Panc1 (cell line): Measurements from ENCODE around the gene SLC6A11. TPM values are rescaled to one million over a fixed set of nuclear protein-coding genes. Genes with fewer than 3 reads are reported as not detected.

Source experiments
- ATAC-seq: fragments of 200-7000 bp; cut with Tn5 transposase; 2 replicates; pipeline ENCODE4 v1.9.1; 2020; ENCODE audit warnings: mild to moderate bottlenecking, moderate library complexity
- BruUV-seq: library from RNA; stranded (reverse); fragments of 400-500 nt; replicated peaks from 2 replicates; lab custom pipeline; 2021; lab: Mats Ljungman, UMichigan
- CTCF ChIA-PET: fragments of 300-600 bp; sonication (Branson Sonifier 250); formaldehyde crosslinking; loops from one replicate; lab custom pipeline; 2022; ENCODE audit warnings: antibody characterized with exemption; lab: Charles Lee
- POLR2A ChIA-PET: fragments of 300-600 bp; sonication (Branson Sonifier 250); formaldehyde crosslinking; loops from one replicate; lab custom pipeline; 2022; ENCODE audit warnings: antibody characterized with exemption; lab: Charles Lee
- DNase-seq: peaks from one replicate; pipeline ENCODE4 v3.0.0-alpha.2; 2010; ENCODE audit warnings: low read depth, low spot score
- H3K27ac ChIP-seq: 2 replicates; pipeline ENCODE4 v1.5.1; 2011; ENCODE audit warnings: mild to moderate bottlenecking, low read length, inconsistent platforms
- H3K27me3 ChIP-seq: fragments of 200-500 bp; sonication (Bioruptor generic); 2 replicates; pipeline ENCODE4 v1.6.0; 2014; ENCODE audit warnings: low read length, inconsistent platforms; ENCODE audit not compliant: control insufficient read depth, insufficient read depth
- H3K36me3 ChIP-seq: fragments of 200-500 bp; sonication (Bioruptor generic); 2 replicates; pipeline ENCODE4 v1.5.1; 2014; ENCODE audit warnings: inconsistent platforms, mild to moderate bottlenecking, low read length, moderate library complexity; ENCODE audit not compliant: control insufficient read depth, insufficient read depth
- H3K4me1 ChIP-seq: 2 replicates; pipeline ENCODE4 v1.5.1; 2011; ENCODE audit warnings: inconsistent platforms, mild to moderate bottlenecking, low read length, moderate library complexity; ENCODE audit not compliant: control insufficient read depth, insufficient read depth
- H3K4me3 ChIP-seq, 2 experiments: 2 replicates each; pipeline ENCODE4 v1.5.1; 2011 to 2012; ENCODE audit warnings: low read depth in 2 of 2, low read length in 2 of 2, mild to moderate bottlenecking in 2 of 2, inconsistent platforms in 1 of 2, moderate library complexity in 1 of 2
- H3K9me3 ChIP-seq: fragments of 200-500 bp; sonication (Bioruptor generic); 2 replicates; pipeline ENCODE4 v1.5.1; 2014; ENCODE audit warnings: low read depth, mild to moderate bottlenecking, inconsistent platforms, low read length, moderate library complexity; ENCODE audit not compliant: control insufficient read depth, insufficient read depth
- POLR2AphosphoS5 ChIP-seq: IDR thresholded peaks from 2 replicates; pipeline ENCODE4 v1.6.1; 2012; ENCODE audit warnings: mild to moderate bottlenecking, low read depth, low read length, moderate library complexity
- SIN3A ChIP-seq: IDR thresholded peaks from 2 replicates; pipeline ENCODE4 v1.6.1; 2012; ENCODE audit warnings: low read depth, mild to moderate bottlenecking, low read length, moderate library complexity, borderline replicate concordance; ENCODE audit not compliant: insufficient read depth
- TCF7L2 ChIP-seq: IDR thresholded peaks from 2 replicates; pipeline ENCODE4 v1.6.1; 2011; ENCODE audit warnings: mild to moderate bottlenecking, low read depth, low read length, inconsistent platforms
- in situ Hi-C: cut with HindIII; loops from 2 replicates; pipeline ENCODE4 v1.10.0; 2016; ENCODE audit warnings: low sequenced_read_pairs, low pct_unique_long_range_greater_than_20kb
- intact Hi-C: fragments of 100-400 bp; cut with micrococcal nuclease; formaldehyde crosslinking; loops from one replicate; pipeline ENCODE4 v1.10.0; 2022; ENCODE audit not compliant: unreplicated experiment
- total RNA-seq: library from RNA; stranded (reverse); gene quantifications from one replicate; pipeline ENCODE4 v1.2.1, GENCODE V29; 2021; ENCODE audit not compliant: unreplicated experiment
- TF ChIP-seq, protein P1 (sequence below), 2 experiments: IDR thresholded peaks; 2 replicates each; pipeline ENCODE4 v1.6.1; 2011 to 2012; ENCODE audit warnings: low read depth in 2 of 2, control low read depth in 1 of 2, low read length in 1 of 2, mild to moderate bottlenecking in 1 of 2, moderate library complexity in 1 of 2; ENCODE audit not compliant: insufficient read depth in 1 of 2
- TF ChIP-seq, protein P2 (sequence below): fragments of 450-650 bp; IDR thresholded peaks from 2 replicates; pipeline ENCODE4 v1.5.1; 2017; ENCODE audit warnings: mild to moderate bottlenecking

SLC6A11 gene
- total RNA-seq, 1 experiment from 2014 or later: not detected

DNA sequence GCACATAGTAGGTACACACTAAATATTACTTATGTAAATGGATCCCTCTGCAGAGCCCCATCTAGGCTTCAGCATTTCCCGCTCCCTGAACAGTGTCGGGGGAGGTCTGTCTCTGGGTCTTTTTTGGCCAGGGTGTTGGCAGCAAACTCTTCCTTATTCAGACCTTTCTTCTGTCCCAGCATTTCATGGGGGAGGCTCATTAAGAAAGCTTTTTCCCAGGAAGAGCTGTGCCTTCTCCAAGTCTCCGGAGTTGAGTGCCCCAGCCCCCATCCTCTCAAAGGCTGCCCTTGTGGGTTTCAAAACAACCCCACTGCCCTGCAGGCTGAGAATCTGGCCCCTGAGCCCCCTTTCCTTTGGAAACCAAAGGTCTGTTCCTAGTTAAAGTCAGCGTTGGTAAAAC lies 25.1 kb downstream of the SLC6A11 start:
- intact Hi-C loops: no loop called here
- H3K9me3 ChIP-seq: no peaks in the 10 kb centered on the region
- no peaks in the 10 kb centered on the region for H3K36me3 ChIP-seq
- no peak for ATAC-seq
- TF ChIP-seq, protein P1, sequence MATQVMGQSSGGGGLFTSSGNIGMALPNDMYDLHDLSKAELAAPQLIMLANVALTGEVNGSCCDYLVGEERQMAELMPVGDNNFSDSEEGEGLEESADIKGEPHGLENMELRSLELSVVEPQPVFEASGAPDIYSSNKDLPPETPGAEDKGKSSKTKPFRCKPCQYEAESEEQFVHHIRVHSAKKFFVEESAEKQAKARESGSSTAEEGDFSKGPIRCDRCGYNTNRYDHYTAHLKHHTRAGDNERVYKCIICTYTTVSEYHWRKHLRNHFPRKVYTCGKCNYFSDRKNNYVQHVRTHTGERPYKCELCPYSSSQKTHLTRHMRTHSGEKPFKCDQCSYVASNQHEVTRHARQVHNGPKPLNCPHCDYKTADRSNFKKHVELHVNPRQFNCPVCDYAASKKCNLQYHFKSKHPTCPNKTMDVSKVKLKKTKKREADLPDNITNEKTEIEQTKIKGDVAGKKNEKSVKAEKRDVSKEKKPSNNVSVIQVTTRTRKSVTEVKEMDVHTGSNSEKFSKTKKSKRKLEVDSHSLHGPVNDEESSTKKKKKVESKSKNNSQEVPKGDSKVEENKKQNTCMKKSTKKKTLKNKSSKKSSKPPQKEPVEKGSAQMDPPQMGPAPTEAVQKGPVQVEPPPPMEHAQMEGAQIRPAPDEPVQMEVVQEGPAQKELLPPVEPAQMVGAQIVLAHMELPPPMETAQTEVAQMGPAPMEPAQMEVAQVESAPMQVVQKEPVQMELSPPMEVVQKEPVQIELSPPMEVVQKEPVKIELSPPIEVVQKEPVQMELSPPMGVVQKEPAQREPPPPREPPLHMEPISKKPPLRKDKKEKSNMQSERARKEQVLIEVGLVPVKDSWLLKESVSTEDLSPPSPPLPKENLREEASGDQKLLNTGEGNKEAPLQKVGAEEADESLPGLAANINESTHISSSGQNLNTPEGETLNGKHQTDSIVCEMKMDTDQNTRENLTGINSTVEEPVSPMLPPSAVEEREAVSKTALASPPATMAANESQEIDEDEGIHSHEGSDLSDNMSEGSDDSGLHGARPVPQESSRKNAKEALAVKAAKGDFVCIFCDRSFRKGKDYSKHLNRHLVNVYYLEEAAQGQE (IDR thresholded peaks at IDR 0.05; ENCODE audit: insufficient read depth in 1 of 2, low read depth in 2 of 2, low read length in 1 of 2): no peak
- TF ChIP-seq, protein P2, sequence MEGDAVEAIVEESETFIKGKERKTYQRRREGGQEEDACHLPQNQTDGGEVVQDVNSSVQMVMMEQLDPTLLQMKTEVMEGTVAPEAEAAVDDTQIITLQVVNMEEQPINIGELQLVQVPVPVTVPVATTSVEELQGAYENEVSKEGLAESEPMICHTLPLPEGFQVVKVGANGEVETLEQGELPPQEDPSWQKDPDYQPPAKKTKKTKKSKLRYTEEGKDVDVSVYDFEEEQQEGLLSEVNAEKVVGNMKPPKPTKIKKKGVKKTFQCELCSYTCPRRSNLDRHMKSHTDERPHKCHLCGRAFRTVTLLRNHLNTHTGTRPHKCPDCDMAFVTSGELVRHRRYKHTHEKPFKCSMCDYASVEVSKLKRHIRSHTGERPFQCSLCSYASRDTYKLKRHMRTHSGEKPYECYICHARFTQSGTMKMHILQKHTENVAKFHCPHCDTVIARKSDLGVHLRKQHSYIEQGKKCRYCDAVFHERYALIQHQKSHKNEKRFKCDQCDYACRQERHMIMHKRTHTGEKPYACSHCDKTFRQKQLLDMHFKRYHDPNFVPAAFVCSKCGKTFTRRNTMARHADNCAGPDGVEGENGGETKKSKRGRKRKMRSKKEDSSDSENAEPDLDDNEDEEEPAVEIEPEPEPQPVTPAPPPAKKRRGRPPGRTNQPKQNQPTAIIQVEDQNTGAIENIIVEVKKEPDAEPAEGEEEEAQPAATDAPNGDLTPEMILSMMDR: no peak
- TF ChIP-seq TCF7L2 (no peak), POLR2AphosphoS5 (no peak), SIN3A (no peak)
- no peak for DNase-seq
- H3K27ac ChIP-seq: no peak overlapping the region
- H3K4me1 ChIP-seq: no peaks in the 10 kb centered on the region
- no TSS peak for BruUV-seq
- H3K27me3 ChIP-seq: peaks cover 5% of the 10 kb centered on the region
- no peak overlapping the region for H3K4me3 ChIP-seq
- ChIA-PET CTCF (no interaction called here), POLR2A (no interaction called here)
- in situ Hi-C loops: no loop called here

DNA sequence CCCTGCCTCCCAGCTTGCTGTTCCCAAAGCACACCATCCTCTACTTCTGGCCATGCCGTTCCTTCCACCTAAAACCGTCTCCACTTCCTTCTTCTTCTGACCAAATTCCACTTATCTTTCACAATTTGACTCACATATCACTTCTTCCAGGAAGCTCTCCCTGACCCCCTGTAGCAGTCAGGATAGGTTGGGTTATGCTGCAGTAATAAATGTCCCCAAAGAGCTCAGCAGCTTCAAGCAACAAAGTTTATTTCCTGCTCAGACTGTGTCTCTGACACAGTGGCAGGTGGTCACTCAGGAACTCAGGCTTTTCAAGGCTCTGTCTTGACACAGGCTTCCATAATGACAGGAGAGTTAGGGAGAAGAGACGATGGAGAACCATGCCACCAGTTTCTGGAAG lies 27.4 kb downstream of the SLC6A11 start:
- TF ChIP-seq TCF7L2 (no peak), POLR2AphosphoS5 (no peak), SIN3A (no peak)
- TF ChIP-seq, protein P2: no peak
- TF ChIP-seq, protein P1 (IDR thresholded peaks at IDR 0.05; ENCODE audit: insufficient read depth in 1 of 2, low read depth in 2 of 2, low read length in 1 of 2): no peak
- ChIA-PET POLR2A (no interaction called here), CTCF (no interaction called here)
- no peak for DNase-seq
- ATAC-seq: no peak
- Histone ChIP-seq H3K4me3 (no peak overlapping the region), H3K27ac (no peak overlapping the region), H3K36me3 (no peaks in the 10 kb centered on the region), H3K9me3 (no peaks in the 10 kb centered on the region), H3K27me3 (peaks cover 5% of the 10 kb centered on the region), H3K4me1 (no peaks in the 10 kb centered on the region)
- in situ Hi-C loops (no loop called here), intact Hi-C loops (no loop called here)
- BruUV-seq: no TSS peak
